IPS DF 6.9 (cell line): ENCODE results near the gene GAGE10.

Experiments used
- DNase-seq: peaks from one replicate; pipeline ENCODE4 v3.0.0-alpha.2; 2013; ENCODE audit warnings: low read depth, low spot score
- H3K27ac ChIP-seq: one replicate; pipeline ENCODE4 v1.5.1; 2013; ENCODE audit warnings: low read length, control low read depth
- H3K27me3 ChIP-seq: 2 replicates; pipeline ENCODE4 v1.6.1; 2013; ENCODE audit warnings: mild to moderate bottlenecking, low read length; ENCODE audit not compliant: control insufficient read depth, insufficient read depth
- H3K36me3 ChIP-seq: 2 replicates; pipeline ENCODE4 v1.6.1; 2013; ENCODE audit warnings: low read length; ENCODE audit not compliant: control insufficient read depth, insufficient read depth
- H3K4me1 ChIP-seq: 2 replicates; pipeline ENCODE4 v1.6.1; 2013; ENCODE audit warnings: low read length; ENCODE audit not compliant: control insufficient read depth, insufficient read depth
- H3K4me3 ChIP-seq: 2 replicates; pipeline ENCODE4 v1.5.1; 2013; ENCODE audit warnings: mild to moderate bottlenecking, low read length
- H3K9me3 ChIP-seq: 2 replicates; pipeline ENCODE4 v1.6.1; 2013; ENCODE audit warnings: low read length, inconsistent platforms; ENCODE audit not compliant: control insufficient read depth, insufficient read depth
- WGBS: extraction: QIAGEN DNeasy Blood & Tissue Kit; methylation state at CpG from one replicate; pipeline ENCODE4 v1.1.7; 2013; ENCODE audit warnings: mixed read lengths, missing lambda C conversion rate; ENCODE audit not compliant: insufficient read length, insufficient coverage; 5-methylcytosine and 5-hydroxymethylcytosine counted together

Gene GAGE10

DNA sequence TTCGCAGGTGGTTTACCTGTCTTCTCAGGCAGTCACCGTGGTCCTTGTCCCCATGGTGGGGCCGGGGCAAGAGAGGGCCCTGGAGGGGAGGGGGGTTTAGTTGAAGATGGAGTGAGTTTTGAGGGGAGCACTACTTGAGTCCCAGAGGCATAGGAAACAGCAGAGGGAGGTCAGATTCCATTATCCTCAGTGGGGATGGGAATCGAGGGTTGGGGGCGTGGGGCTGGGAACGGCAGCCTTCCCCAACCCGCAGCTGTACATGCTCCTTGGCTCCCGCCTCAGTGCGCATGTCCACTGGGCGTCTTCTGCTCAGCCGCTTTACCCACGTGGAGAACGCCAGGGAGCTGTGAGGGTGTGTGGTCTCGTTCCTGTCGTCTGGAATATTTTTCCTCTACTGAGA, at the start of gene GAGE10:
Gene GAGE10, plus strand, starts transcription at position 301 of the 400 bp plus-strand sequence. CDS start 1,214 bp downstream, outside the sequence.
- Histone ChIP-seq H3K4me1 (0 out of 2 replicates have a peak, but pooled peaks cover 4% of the 10 kb centered on the region), H3K9me3 (no peaks in the 10 kb centered on the region), H3K27ac (no peak within 1 kb of the TSS), H3K4me3 (no peak within 1 kb of the TSS), H3K27me3 (no peaks in the 10 kb centered on the region), H3K36me3 (no peaks in the 10 kb centered on the region)
- DNase-seq: no peak
- no CpG with 5 or more reads among the region's 15 CpGs for WGBS

DNA sequence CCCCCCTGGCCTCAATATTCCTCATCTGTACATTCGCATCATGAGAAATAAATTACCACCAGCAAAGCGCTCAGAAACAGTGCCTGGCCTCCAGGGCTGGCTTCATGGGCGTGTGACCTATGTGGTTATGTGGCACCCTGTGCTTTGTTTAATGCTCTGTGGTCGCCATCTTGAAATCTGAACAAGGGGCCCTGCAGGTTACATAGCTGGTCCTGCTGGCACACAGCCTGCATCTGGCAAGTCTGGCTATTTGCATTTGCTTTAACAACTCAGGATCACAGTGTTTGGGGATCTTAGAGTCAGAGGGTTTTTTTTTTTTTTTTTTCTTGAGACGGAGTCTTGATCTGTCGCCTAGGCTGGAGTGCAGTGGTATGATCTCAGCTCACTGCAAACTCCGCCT, 48.8 kb upstream of the GAGE10 start:
- Histone ChIP-seq H3K4me1 (no peaks in the 10 kb centered on the region; the same call in 1 of the 2 replicates), H3K4me3 (no peak overlapping the region), H3K27ac (no peak overlapping the region), H3K36me3 (no peaks in the 10 kb centered on the region), H3K9me3 (no peaks in the 10 kb centered on the region), H3K27me3 (no peaks in the 10 kb centered on the region)
- WGBS: no CpG with 5 or more reads among the region's 7 CpGs
- no peak for DNase-seq

DNA sequence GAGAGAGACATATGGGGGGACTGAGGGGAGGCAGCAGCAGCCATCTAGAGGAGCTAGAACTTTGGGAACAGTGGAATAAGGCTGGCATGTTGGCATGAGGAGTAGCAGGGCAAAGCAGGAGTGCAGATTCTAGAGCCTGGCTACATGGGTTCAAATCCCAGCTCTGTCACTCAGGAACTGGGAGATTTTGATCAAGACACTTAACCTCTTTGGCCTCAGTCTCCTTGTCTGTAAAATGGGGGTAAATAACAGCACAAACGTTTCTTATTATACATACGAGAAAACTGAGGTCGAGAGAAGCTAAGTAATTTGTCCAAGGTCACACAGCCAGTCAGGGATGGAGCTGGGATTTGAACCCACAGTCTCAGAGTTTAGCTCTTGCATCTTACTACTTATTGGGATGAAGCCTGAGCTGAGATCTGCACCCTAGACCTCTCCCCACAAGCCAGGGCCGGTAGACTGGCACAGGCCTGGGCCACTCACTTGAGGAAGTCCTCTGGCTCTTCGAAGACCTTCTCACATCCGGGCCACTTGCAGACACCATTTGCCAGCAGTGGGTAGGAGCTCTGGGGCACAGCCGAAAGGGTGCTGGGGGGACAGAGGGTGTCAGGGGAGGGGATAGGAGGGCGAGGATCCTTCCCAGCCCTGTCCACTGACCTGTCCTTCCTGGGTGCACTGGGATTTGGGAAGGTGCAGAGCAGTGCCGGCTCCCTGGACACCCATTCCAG, 47.0 kb upstream of the GAGE10 start:
- no CpG with 5 or more reads among the region's 9 CpGs for WGBS
- no peak for DNase-seq
- Histone ChIP-seq H3K4me3 (no peak overlapping the region), H3K4me1 (no peaks in the 10 kb centered on the region), H3K9me3 (no peaks in the 10 kb centered on the region), H3K27me3 (no peaks in the 10 kb centered on the region), H3K36me3 (no peaks in the 10 kb centered on the region), H3K27ac (no peak overlapping the region)

DNA sequence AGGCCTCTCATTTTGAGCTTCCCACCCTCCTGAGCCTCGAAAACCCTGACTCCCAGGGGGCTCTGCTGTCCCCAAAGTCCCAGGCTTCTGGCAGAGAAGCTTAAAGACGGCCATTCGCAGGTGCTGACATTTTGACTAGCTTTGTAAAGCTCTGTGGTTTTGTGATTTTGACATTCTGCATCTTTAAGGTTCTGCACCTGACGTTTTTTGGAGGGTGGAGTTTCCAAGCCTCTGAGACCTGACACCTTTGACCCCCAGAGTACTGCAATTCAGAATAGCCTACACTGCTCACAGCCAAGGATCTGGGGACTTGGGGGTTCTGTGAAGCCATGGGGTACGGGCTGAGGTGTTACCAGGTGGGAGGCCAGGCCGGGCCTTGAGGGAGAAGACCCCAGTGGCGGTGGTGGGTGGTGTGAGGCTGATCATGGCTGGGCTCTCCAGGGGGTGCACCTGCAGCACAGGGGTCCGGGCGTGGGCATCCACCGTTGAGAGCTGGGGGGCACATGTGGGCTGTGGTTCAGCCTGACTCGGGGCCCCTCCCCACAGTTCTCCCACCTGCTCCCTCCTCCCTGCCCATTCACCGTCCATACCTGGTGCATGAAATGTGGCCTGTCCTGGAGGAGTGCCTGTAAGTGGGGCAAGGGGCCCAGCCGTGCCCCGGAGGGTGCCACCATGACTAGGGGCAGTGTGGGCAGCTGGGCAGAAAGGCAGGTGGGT, 46.2 kb upstream of the GAGE10 start:
- no peak for DNase-seq
- Histone ChIP-seq H3K27me3 (no peaks in the 10 kb centered on the region), H3K4me1 (no peaks in the 10 kb centered on the region), H3K27ac (no peak overlapping the region), H3K9me3 (no peaks in the 10 kb centered on the region), H3K36me3 (no peaks in the 10 kb centered on the region), H3K4me3 (no peak overlapping the region)
- no CpG with 5 or more reads among the region's 14 CpGs for WGBS

DNA sequence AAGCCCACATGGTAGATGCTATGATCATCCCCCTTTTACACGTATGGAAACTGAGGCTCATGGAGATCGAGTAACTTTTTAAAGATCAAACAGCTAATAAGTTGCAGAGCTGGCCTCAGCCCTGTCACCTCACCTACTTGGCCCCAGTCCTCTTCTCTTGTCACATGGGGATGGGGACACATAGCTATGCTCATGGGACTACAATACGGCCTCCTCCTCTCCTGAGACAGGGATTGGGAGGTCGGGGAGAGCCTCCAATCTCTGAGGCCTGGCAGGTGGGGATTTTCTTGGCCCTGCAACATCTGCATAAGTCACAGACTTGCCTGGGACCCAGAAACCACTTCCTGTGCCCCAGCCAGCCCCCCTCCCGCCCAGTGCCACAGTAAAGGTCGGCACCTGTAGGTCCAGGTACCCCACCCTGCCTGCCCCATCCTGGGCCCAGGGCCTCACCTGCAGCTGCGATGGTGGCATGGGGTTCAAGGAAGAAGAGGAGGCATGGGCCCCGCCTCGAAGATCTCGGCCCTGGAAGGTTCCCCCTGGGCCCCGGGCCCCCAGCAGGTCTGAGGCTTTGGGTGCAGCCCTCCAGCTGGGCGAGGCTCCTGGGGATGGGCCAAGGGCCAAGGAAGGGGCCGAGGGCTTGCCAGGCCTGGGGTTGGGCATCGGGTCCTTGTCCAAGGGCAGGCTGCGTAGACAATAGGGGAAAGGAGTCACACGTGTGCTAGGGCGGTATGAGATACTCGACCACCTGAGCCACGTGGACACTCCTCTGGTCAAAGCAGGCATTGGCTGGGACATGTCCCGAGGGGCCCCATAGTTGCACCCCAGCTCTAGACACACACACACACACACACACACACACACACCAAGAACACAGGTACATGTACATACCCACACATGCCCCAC, 45.3 kb upstream of the GAGE10 start:
- Histone ChIP-seq H3K27ac (no peak overlapping the region), H3K4me1 (no peaks in the 10 kb centered on the region), H3K27me3 (no peaks in the 10 kb centered on the region), H3K4me3 (no peak overlapping the region), H3K36me3 (no peaks in the 10 kb centered on the region), H3K9me3 (no peaks in the 10 kb centered on the region)
- no peak for DNase-seq
- WGBS: no CpG with 5 or more reads among the region's 20 CpGs

DNA sequence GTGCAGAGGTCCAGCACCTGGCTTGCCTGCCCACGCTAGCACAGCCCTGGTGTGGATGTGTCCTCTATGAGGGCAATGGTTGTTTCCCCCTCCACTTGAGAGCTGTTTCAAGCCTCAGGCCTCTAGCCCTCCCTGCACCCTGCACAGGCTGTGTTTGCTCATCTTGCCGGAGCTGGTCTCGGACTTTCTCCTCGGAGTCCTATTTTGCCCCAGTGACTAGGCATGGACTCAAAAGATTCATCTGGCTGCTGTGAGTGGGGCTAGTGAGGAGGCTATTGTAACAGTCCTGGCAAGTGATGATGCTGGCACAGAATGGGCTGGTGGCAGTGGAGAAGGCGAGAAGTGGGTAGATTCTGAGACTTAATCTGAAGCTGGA, 44.7 kb upstream of the GAGE10 start:
- no peaks in the 10 kb centered on the region for H3K9me3 ChIP-seq
- no peaks in the 10 kb centered on the region for H3K36me3 ChIP-seq
- no CpG with 5 or more reads among the region's 5 CpGs for WGBS
- no peaks in the 10 kb centered on the region for H3K4me1 ChIP-seq
- no peaks in the 10 kb centered on the region for H3K27me3 ChIP-seq
- no peak overlapping the region for H3K27ac ChIP-seq
- DNase-seq: no peak
- no peak overlapping the region for H3K4me3 ChIP-seq

DNA sequence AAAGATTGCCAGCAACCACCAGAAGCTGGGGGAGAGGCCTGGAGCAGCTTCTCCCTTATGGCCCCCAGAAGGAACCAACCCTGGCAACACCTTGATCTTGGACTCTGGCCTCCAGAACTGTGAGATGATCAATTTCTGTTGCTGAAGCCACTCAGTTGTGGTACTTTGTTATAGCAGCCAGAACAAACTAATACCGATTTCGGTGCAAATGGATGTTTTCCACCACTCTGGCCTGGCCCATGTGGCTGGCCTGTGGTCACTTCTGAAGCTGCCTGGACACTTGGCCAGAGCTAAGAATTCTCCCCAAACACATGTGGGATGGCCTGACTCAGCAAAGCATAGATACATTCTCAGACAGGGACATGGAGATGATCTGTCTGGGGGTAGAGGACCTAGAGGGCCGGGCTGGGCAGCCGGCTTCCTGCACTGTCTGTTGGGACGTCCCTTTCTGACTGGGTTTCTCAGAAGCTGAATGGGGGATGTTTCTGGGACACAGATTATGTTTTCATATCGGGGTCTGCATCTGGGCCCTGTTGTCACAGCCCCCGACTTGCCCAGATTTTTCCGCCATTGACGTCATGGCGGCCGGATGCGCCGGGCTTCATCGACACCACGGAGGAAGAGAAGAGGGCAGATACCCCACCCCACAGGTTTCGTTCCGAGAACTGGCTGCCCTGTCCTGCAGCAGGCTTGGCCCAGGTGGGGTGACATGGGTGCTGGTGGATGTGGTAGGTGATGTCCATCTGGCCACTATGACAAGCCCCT, 43.0 kb upstream of the GAGE10 start:
- H3K27ac ChIP-seq: no peak overlapping the region
- no peaks in the 10 kb centered on the region for H3K9me3 ChIP-seq
- DNase-seq: no peak
- H3K4me1 ChIP-seq: no peaks in the 10 kb centered on the region
- H3K36me3 ChIP-seq: no peaks in the 10 kb centered on the region
- no peak overlapping the region for H3K4me3 ChIP-seq
- no peaks in the 10 kb centered on the region for H3K27me3 ChIP-seq
- no CpG with 5 or more reads among the region's 17 CpGs for WGBS

GRCh38 chrX:49262603-49263002, 40.8 kb upstream of the GAGE10 start:
- H3K36me3 ChIP-seq: no peaks in the 10 kb centered on the region
- H3K9me3 ChIP-seq: no peaks in the 10 kb centered on the region
- no peak overlapping the region for H3K27ac ChIP-seq
- no peaks in the 10 kb centered on the region for H3K4me1 ChIP-seq
- WGBS: no CpG with 5 or more reads among the region's 1 CpG
- DNase-seq: no peak
- no peaks in the 10 kb centered on the region for H3K27me3 ChIP-seq
- no peak overlapping the region for H3K4me3 ChIP-seq

GRCh38 chrX:49263631-49264030, 39.8 kb upstream of the GAGE10 start:
- H3K27ac ChIP-seq: no peak overlapping the region
- H3K4me3 ChIP-seq: no peak overlapping the region
- no peaks in the 10 kb centered on the region for H3K4me1 ChIP-seq
- no CpG with 5 or more reads among the region's 10 CpGs for WGBS
- DNase-seq: no peak
- no peaks in the 10 kb centered on the region for H3K36me3 ChIP-seq
- no peaks in the 10 kb centered on the region for H3K27me3 ChIP-seq
- H3K9me3 ChIP-seq: no peaks in the 10 kb centered on the region

DNA sequence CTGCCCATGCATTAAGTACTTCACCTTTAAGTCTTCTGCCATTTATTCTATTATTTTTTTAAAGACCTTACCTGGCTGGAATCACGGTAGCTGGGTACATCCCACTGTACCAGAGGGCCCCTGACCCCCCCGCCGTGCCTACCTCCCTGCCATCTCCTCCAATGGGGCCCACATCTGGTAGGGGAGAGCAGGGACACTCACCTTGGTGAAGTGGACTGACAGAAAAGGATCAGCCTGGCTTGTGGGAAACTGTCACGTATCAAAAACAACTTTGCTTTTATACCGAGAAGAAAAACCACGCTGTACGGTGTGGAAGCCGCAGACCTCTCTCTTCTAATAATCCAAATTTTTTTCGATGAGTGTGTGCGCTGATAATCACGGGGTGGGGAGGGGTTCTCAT, 39.0 kb upstream of the GAGE10 start, which contains the start of gene FOXP3:
Gene FOXP3, minus strand, starts transcription at position 251 of the 400 bp plus-strand sequence. CDS start 6,205 bp downstream, outside the sequence.
- H3K4me1 ChIP-seq: no peaks in the 10 kb centered on the region
- no peaks in the 10 kb centered on the region for H3K36me3 ChIP-seq
- no peak within 1 kb of the TSS for H3K4me3 ChIP-seq
- H3K9me3 ChIP-seq: no peaks in the 10 kb centered on the region
- WGBS: no CpG with 5 or more reads among the region's 11 CpGs
- H3K27me3 ChIP-seq: no peaks in the 10 kb centered on the region
- DNase-seq: no peak
- H3K27ac ChIP-seq: no peak within 1 kb of the TSS
